BLaER1 treated with 17β-estradiol and CSF1 and Interleukin-3, amounts not matched to agents 10 nM and 100 nM (cell line): Measurements from ENCODE around the gene LIF.
A peak's percentile ranks its signal among the peaks of the same experiment; 100 is the strongest.

Experiments used
- H3K27ac ChIP-seq, 11 experiments: shearing (Covaris generic); formaldehyde crosslinking; 2 replicates each; pipeline ENCODE4 v1.8.1; 2022
- H3K27me3 ChIP-seq, 11 experiments: shearing (Covaris generic); formaldehyde crosslinking; 2 replicates each; pipeline ENCODE4 v1.8.1; 2022
- H3K36me3 ChIP-seq, 11 experiments: shearing (Covaris generic); formaldehyde crosslinking; 2 replicates each; pipeline ENCODE4 v1.8.1; 2022
- H3K4me1 ChIP-seq, 10 experiments: shearing (Covaris generic); formaldehyde crosslinking; 2 replicates each; pipeline ENCODE4 v1.8.1; 2022
- H3K4me2 ChIP-seq, 11 experiments: shearing (Covaris generic); formaldehyde crosslinking; 2 replicates each; pipeline ENCODE4 v1.8.1; 2022
- H3K4me3 ChIP-seq, 10 experiments: shearing (Covaris generic); formaldehyde crosslinking; 2 replicates each; pipeline ENCODE4 v1.8.1; 2022
- H3K9ac ChIP-seq, 11 experiments: shearing (Covaris generic); formaldehyde crosslinking; 2 replicates each; pipeline ENCODE4 v1.8.1; 2022
- H3K9me3 ChIP-seq, 11 experiments: shearing (Covaris generic); formaldehyde crosslinking; replicated peaks in 1 of 11; 2 replicates each; pipeline ENCODE4 v1.8.1; 2022
- H4K20me1 ChIP-seq, 11 experiments: shearing (Covaris generic); formaldehyde crosslinking; 2 replicates each; pipeline ENCODE4 v1.8.1; 2022
- Cebpa-rat ChIP-seq, 11 experiments: shearing (Covaris generic); IDR thresholded peaks; 2 replicates each; pipeline ENCODE4 v1.8.1; 2022

The LIF gene

DNA sequence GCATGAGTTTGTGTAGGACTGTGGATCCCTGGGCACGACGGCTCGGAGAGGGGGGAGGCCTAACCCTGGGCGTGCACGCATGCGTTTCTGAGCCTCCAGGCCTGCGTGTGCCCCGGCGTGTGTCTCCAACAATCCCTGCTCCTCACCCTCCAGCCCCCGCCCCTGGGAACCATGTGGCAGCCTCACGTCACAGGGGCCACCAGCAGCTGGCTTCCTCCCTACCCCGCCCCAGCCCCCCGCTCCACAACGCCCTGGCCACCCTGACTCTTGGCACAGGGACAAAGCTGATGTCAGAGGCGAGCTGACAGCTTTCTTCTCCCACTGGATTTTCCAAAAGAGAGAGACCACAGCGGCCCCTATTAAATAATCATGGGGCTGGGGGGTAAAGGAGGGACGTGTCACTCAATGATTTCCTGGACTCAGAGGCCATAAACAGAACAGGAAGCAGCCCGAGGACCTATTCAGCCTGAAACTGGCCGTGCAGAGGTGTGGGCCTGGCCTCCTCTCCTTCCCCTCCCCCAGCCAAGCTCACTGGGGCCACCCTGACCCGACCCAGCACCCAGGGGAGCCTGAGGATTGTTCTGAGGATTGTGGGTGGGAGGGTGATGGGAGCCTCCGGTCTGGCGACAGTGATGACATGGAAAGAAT, 6.8 kb upstream of the LIF start:
- H3K9ac ChIP-seq: peak overlapping the region in 4 of 11 experiments; percentile 15 to 60 (median 30); a peak in 4 of 22 replicates
- H3K4me1 ChIP-seq: peaks cover 52 to 79% (median 67%) of the 10 kb centered on the region in 10 experiments
- peaks cover 1 to 26% (median 3%) of the 10 kb centered on the region in 11 experiments; a peak in 19 of 22 replicates for H3K27me3 ChIP-seq
- no peaks in the 10 kb centered on the region for H3K36me3 ChIP-seq
- no peak overlapping the region for H3K4me3 ChIP-seq
- peak overlapping the region in 5 of 11 experiments; percentile 16 to 43 (median 34); a peak in 6 of 22 replicates for H3K27ac ChIP-seq
- no peak for TF ChIP-seq Cebpa-rat (IDR thresholded peaks at IDR 0.05)
- peaks cover 0 to 25% (median 0%) of the 10 kb centered on the region in 11 experiments; a peak in 3 of 22 replicates for H4K20me1 ChIP-seq
- peak overlapping the region; percentile 69 to 83 (median 76) for H3K4me2 ChIP-seq
- no peaks in the 10 kb centered on the region for H3K9me3 ChIP-seq

DNA sequence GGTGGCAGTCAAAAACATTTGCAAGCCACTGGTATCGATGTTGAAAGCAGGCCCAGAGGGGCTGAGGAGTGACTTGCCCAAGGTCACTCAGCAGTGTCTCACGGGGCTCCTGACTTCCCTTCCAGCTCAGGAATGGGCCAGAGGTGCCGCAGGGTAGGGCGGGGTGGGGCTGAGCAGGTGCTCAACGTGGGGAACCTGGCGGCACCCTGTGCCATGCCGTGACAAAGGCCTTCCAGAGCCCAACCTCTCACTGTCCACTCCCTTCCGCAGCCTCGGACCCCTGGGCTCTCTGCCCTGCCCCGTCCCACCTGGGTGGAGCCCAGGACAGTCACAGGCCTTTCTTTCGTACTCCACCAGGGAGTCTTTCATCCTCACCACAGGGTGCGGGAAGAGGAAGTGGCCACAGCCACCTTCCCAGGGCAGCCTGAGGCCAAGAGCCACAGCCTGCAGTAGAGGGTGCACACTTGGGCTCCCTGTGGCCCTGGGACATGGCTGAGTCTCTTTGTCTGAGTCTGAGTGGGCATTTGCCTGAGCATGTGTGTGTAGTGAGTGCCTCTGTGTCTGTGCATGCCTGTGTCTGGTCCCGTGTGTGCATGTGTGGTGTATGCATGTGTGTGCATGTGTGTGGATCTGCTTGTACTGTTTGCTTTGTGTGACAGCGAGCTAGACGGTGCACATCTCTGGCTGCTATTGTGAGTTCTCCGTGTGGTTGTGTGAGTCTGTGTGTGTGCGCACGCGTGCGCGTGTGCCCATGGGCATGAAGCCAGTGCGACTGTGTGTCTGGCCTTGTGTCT, 6.0 kb upstream of the LIF start:
- no peaks in the 10 kb centered on the region for H3K9me3 ChIP-seq
- H4K20me1 ChIP-seq: peaks cover 0 to 27% (median 0%) of the 10 kb centered on the region in 11 experiments; a peak in 4 of 22 replicates
- H3K27ac ChIP-seq: no peak overlapping the region
- no peak overlapping the region for H3K4me3 ChIP-seq
- peak overlapping the region; percentile 69 to 83 (median 76) for H3K4me2 ChIP-seq
- H3K27me3 ChIP-seq: peaks cover 9 to 33% (median 11%) of the 10 kb centered on the region in 11 experiments
- peak in 1 of 11 experiments; percentile 9; a peak in 1 of 22 replicates for TF ChIP-seq Cebpa-rat (IDR thresholded peaks at IDR 0.05)
- no peaks in the 10 kb centered on the region for H3K36me3 ChIP-seq
- peak overlapping the region in 3 of 11 experiments; percentile 11 to 17 (median 15); a peak in 2 of 22 replicates for H3K9ac ChIP-seq
- peaks cover 53 to 79% (median 65%) of the 10 kb centered on the region in 10 experiments for H3K4me1 ChIP-seq

DNA sequence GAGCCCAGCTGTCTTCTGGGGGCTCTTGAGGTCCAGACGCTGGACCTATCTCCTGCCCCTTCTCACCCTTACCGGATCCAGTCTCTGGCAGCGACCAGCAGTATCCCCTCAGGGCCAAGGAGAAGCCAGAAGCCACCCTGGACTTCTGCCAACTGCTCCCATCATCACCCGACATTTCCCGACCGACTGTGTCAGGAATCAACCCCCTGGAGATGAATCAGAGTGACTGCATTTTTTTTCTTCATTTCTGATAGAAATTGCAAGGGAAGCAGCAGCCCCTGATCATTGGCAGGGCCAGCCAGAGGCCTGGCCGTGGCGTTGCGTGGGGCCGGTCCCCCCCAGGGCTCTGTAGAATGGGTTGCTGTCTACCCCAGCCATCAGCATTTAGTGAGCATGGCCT, 5.2 kb upstream of the LIF start:
- TF ChIP-seq Cebpa-rat (IDR thresholded peaks at IDR 0.05): no peak
- Histone ChIP-seq H3K4me1 (peaks cover 53 to 79% (median 65%) of the 10 kb centered on the region in 10 experiments), H3K9me3 (no peaks in the 10 kb centered on the region), H3K27ac (no peak overlapping the region), H3K36me3 (no peaks in the 10 kb centered on the region), H4K20me1 (peaks cover 0 to 35% (median 0%) of the 10 kb centered on the region in 11 experiments; a peak in 5 of 22 replicates), H3K4me3 (no peak overlapping the region), H3K9ac (peak overlapping the region in 1 of 11 experiments; percentile 5; a peak in 1 of 22 replicates), H3K4me2 (peak overlapping the region in 2 of 11 experiments; percentile 6 to 79; a peak in 1 of 22 replicates), H3K27me3 (peaks cover 18 to 42% (median 19%) of the 10 kb centered on the region in 11 experiments)

DNA sequence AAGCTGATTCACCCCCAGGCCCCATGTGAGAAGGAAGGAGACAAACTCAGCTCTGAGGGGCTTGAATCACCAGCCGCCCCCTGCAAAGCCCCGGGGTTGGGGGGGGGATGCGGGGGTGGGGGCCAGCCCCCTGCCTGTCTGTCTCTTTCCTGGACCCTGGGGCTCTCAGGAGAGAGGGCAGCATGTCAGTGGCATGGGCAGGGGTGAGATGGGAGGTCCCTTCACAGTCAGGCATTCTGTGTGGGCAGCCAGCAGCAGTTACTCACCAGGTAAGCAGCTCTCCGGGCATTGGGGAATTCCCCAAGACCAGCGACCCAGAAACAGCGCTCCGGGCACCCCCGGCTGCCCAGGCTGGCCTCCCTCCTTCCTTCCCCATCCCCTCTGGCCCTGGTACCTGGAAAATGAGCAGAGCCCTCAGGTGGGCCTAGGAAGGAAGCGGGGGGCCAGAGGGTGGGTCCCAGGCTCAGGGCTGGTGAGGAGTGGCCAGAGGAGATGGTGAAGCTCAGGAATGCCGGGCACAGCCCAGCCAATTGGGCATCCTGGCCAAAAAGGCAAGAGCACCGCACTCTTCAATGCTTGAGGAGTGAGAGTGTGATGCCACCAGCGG, 4.2 kb upstream of the LIF start:
- H4K20me1 ChIP-seq: peaks cover 0 to 38% (median 0%) of the 10 kb centered on the region in 11 experiments; a peak in 5 of 22 replicates
- H3K4me3 ChIP-seq: no peak overlapping the region
- no peaks in the 10 kb centered on the region for H3K36me3 ChIP-seq
- no peaks in the 10 kb centered on the region for H3K9me3 ChIP-seq
- no peak for TF ChIP-seq Cebpa-rat (IDR thresholded peaks at IDR 0.05)
- H3K9ac ChIP-seq: no peak overlapping the region
- peak overlapping the region in 3 of 11 experiments; percentile 12 to 50 (median 23); a peak in 3 of 22 replicates for H3K4me2 ChIP-seq
- H3K27ac ChIP-seq: no peak overlapping the region
- H3K27me3 ChIP-seq: peaks cover 27 to 51% (median 29%) of the 10 kb centered on the region in 11 experiments
- peaks cover 52 to 79% (median 64%) of the 10 kb centered on the region in 10 experiments for H3K4me1 ChIP-seq

DNA sequence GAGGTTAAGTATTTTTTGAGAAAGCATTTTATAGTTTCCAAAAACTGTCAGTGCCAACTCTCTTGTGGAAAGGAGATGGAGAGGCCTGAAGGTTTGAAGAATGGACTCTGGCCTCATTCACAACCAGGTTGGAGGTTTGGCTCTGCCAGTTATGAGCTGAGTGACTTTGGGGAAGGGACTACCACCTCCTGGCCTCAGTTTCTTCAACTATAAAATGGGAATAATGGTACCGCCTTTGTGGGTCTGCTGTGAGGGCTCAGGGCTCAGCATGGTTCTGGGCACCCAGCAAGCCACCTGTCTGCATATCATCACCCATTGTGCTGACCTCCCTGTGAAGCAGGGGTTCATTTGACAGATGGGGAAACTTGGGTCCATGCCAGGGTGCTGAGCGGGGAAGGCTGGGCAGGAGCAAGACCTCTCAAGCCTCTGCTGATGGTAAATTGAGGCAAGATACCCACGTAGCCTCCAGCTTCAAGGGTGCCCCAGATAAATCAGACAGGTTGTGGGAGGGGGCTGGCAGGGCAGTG, 3.5 kb upstream of the LIF start:
- Histone ChIP-seq H3K27me3 (peaks cover 33 to 58% (median 36%) of the 10 kb centered on the region in 11 experiments), H3K4me3 (no peak overlapping the region), H3K27ac (no peak overlapping the region), H3K9ac (no peak overlapping the region), H3K9me3 (no peaks in the 10 kb centered on the region), H3K4me1 (peaks cover 53 to 82% (median 66%) of the 10 kb centered on the region in 10 experiments), H3K4me2 (peak overlapping the region in 2 of 11 experiments; percentile 64 to 72; a peak in 4 of 22 replicates), H4K20me1 (peaks cover 0 to 45% (median 0%) of the 10 kb centered on the region in 11 experiments; a peak in 6 of 22 replicates), H3K36me3 (no peaks in the 10 kb centered on the region)
- TF ChIP-seq Cebpa-rat (IDR thresholded peaks at IDR 0.05): no peak

DNA sequence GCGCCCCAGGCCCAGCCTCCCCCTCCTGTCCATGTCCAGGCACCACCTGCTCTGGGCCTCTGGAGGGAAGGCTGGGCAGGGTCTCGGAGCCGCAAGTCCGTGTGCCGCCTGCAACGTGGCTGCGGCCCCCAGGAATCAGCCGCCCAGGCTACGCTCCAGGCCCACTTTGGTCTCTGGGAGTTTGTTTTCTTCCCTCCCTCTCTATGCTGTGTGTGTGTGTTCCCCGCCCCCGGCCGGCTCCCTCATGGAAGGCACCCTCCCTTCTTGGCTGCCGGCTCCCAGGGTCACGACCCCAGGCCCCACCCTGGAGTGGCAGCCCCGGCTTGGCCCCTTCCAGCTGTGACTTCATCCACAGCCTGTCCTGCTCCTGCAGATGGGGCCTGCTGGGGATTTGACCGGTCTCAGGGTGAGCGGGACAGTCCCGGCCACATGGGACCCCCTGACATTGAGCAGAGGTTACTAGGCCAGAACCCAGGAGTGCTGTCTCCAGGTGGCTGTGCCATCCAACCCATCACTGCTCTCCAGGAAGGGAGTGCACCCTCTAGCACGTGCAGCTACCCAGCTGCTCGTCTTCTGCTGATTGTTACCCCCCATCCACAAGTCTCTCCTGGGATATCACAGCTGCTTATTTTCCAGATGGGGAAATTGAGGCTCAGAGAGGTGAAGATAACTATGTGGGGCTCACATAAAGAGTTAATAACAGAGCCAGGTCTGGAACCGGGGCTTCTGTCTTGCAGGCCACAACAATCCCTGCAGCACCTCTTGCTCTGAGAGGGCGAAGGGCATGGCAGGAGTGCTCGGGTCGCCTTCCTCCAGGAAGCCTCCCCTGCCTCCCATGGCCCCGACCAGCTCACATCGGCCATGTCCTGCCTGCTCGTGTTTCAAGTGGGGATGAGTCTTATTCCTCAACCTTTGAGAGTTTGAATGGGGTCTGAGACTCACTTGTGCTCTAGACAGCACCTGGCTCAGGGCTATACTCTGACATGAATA, 2.8 kb upstream of the LIF start:
- Histone ChIP-seq H3K9me3 (no peaks in the 10 kb centered on the region), H3K27ac (no peak overlapping the region), H3K27me3 (peaks cover 33 to 65% (median 41%) of the 10 kb centered on the region in 11 experiments), H3K4me2 (peak overlapping the region; percentile 21 to 99 (median 72); a peak in 21 of 22 replicates), H4K20me1 (peaks cover 0 to 53% (median 0%) of the 10 kb centered on the region in 11 experiments; a peak in 6 of 22 replicates), H3K4me1 (peaks cover 53 to 82% (median 63%) of the 10 kb centered on the region in 10 experiments), H3K36me3 (no peaks in the 10 kb centered on the region), H3K4me3 (no peak overlapping the region), H3K9ac (peak overlapping the region in 2 of 11 experiments; percentile 12 to 14; a peak in 2 of 22 replicates)
- no peak for TF ChIP-seq Cebpa-rat (IDR thresholded peaks at IDR 0.05)

DNA sequence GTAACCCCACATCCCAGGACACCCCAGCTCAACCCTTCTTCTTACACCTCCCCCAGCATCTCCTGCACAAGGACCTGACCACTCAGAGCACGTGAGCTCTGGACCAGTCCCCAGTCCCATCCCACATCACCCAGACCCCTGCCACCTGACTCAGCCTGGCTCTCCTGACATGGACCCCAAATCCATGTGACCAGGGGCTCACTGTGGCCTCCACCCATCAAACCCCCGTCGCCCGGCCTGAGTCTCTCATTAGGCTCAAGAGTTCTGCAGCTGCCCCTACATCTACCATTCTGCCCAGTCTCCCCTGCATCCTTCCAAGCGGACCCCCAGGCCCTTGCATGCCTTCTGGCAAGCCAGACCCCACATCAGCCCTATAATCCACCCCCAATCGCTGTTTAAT, 1.9 kb upstream of the LIF start:
- TF ChIP-seq Cebpa-rat (IDR thresholded peaks at IDR 0.05): no peak
- Histone ChIP-seq H4K20me1 (peaks cover 0 to 53% (median 0%) of the 10 kb centered on the region in 11 experiments; a peak in 6 of 22 replicates), H3K27ac (no peak overlapping the region), H3K9ac (no peak overlapping the region), H3K36me3 (no peaks in the 10 kb centered on the region), H3K9me3 (no peaks in the 10 kb centered on the region), H3K4me2 (peak overlapping the region; percentile 21 to 99 (median 72); a peak in 20 of 22 replicates), H3K4me3 (no peak overlapping the region), H3K27me3 (peaks cover 33 to 67% (median 42%) of the 10 kb centered on the region in 11 experiments), H3K4me1 (peaks cover 48 to 77% (median 55%) of the 10 kb centered on the region in 10 experiments)
